ENCODE measurements around the gene TMEM18. TPM values are rescaled to one million over a fixed set of nuclear protein-coding genes. Genes with fewer than 3 reads are reported as not detected.

The TMEM18 gene
- polyA plus RNA-seq, 1 of the 3 experiments (the other 2 are of a cell fraction) = 29.3 TPM

GRCh38 chr2:675982-676646 is 1.1 kb downstream of the TMEM18 start (continued):
- no peak for TF ChIP-seq FOXJ3 (CRISPR knock-in tag; IDR thresholded peaks at IDR 0.05)
- TF ChIP-seq FOXM1 (IDR thresholded peaks at IDR 0.05; ENCODE audit: low read depth) = no peak
- peak in 1 of 2 experiments; percentile 56; a peak in 1 of 4 replicates for TF ChIP-seq EP300 (IDR thresholded peaks at IDR 0.05; ENCODE audit: borderline replicate concordance in 1 of 2, low read depth in 1 of 2, low read length in 1 of 2)
- TF ChIP-seq MXI1 (IDR thresholded peaks at IDR 0.05; ENCODE audit: low read depth, low read length) = no peak
- no peak for TF ChIP-seq EZH2phosphoT487 (IDR thresholded peaks at IDR 0.05; ENCODE audit: borderline replicate concordance, low read depth)
- no peak for TF ChIP-seq USF1 (IDR thresholded peaks at IDR 0.05; ENCODE audit: borderline replicate concordance, low read depth)
- no peak for TF ChIP-seq CHD2 (IDR thresholded peaks at IDR 0.05; ENCODE audit: low read length, partially characterized antibody)
- peak; percentile 88 for TF ChIP-seq FOSL2 (IDR thresholded peaks at IDR 0.05; ENCODE audit: borderline replicate concordance, low read depth)
- no peak for TF ChIP-seq POLR2AphosphoS5 (IDR thresholded peaks at IDR 0.05; ENCODE audit: low read depth, low read length)
- no peak for TF ChIP-seq ELF1 (IDR thresholded peaks at IDR 0.05)
- TF ChIP-seq RAD21 (IDR thresholded peaks at IDR 0.05; ENCODE audit: low read length) = peak; percentile 18

- Histone ChIP-seq H3K9me2 (no peaks in the 10 kb centered on the region), H3K79me2 (ENCODE audit: insufficient read depth) (peaks cover 51% of the 10 kb centered on the region), H3K9me3 (no peaks in the 10 kb centered on the region), H3K4me3 (ENCODE audit: low read depth in 2 of 2, low read length in 1 of 2) (peak overlapping the region; percentile 68 to 81), H3K27me3 (ENCODE audit: insufficient read depth) (no peaks in the 10 kb centered on the region), H3F3A (replicated peaks; ENCODE audit: insufficient read depth) (peaks cover 38% of the 10 kb centered on the region), H3K36me3 (replicated peaks in 1 of 2; ENCODE audit: control insufficient read depth in 1 of 2, insufficient read depth in 2 of 2, low read length in 1 of 2) (peaks cover 9 to 31% of the 10 kb centered on the region in 2 experiments), H3K27ac (ENCODE audit: low read depth in 2 of 2, low read length in 1 of 2) (peak overlapping the region in 1 of 2 experiments; percentile 66; a peak in 2 of 4 replicates), H3K4me2 (peak overlapping the region; percentile 89), H2AFZ (ENCODE audit: low read depth) (no peak overlapping the region), H3K4me1 (ENCODE audit: control insufficient read depth in 1 of 2, insufficient read depth in 2 of 2, low read depth in 1 of 2, low read length in 1 of 2) (peaks cover 24 to 31% of the 10 kb centered on the region in 2 experiments), H3K9ac (peak overlapping the region; percentile 53), H4K20me1 (ENCODE audit: insufficient read depth) (peaks cover 25% of the 10 kb centered on the region)
- no peak for TF ChIP-seq FOSL2 (IDR thresholded peaks at IDR 0.05; ENCODE audit: borderline replicate concordance, low read depth)
- TF ChIP-seq GABPA (IDR thresholded peaks at IDR 0.05; ENCODE audit: low read depth) = no peak
- TF ChIP-seq NRF1 (IDR thresholded peaks at IDR 0.05; ENCODE audit: low read depth, low read length) = no peak
- no peak for TF ChIP-seq POLR2AphosphoS5 (IDR thresholded peaks at IDR 0.05; ENCODE audit: low read depth, low read length)
- TF ChIP-seq RAD21 (IDR thresholded peaks at IDR 0.05; ENCODE audit: low read length) = no peak
- no peak for TF ChIP-seq JUND (IDR thresholded peaks at IDR 0.05)
- TF ChIP-seq RCOR1 (IDR thresholded peaks at IDR 0.05; ENCODE audit: low read length) = no peak
- no peak for TF ChIP-seq TAF1 (IDR thresholded peaks at IDR 0.05; ENCODE audit: borderline replicate concordance, low read depth, low read length)
- WGBS (ENCODE audit: low lambda C conversion rate) = 90% methylated on average over 8 of the region's 9 CpGs
- ChIA-PET POLR2A (no interaction called here), CTCF (interaction anchor here (1.3 kb wide), 1 partner anchor 13 kb away, joined by 4 read pairs; no protein-coding TSS in a partner anchor)
- no peak for DNase-seq
Measured at GRCh38 chr2:675460-675859, 1.7 kb downstream of the TMEM18 start.

All from SK-N-SH (cell line).